Peyer's patch (tissue), 4 donors: Measurements from ENCODE around the gene PHC2.

Source experiments
- POLR2A ChIP-seq, 2 donors: fragments of 450-650 bp; IDR thresholded peaks; one replicate each; pipeline ENCODE4 v1.5.1; 2017; ENCODE audit warnings: antibody characterized with exemption in 2 of 2, mild to moderate bottlenecking in 2 of 2, moderate library complexity in 2 of 2
- TF ChIP-seq, protein P1 (sequence below), 6 experiments: fragments of 450-650 bp in 4 of 6; fragments of 200-600 bp in 2 of 6; sonication (generic) in 1 of 6; IDR thresholded peaks; one replicate each; pipeline ENCODE4 v1.5.1; 2017 to 2019; ENCODE audit warnings: antibody characterized with exemption in 6 of 6, mild to moderate bottlenecking in 3 of 6, moderate library complexity in 1 of 6

- no peak for TF ChIP-seq POLR2A (IDR thresholded peaks at IDR 0.05)
- TF ChIP-seq, protein P1, sequence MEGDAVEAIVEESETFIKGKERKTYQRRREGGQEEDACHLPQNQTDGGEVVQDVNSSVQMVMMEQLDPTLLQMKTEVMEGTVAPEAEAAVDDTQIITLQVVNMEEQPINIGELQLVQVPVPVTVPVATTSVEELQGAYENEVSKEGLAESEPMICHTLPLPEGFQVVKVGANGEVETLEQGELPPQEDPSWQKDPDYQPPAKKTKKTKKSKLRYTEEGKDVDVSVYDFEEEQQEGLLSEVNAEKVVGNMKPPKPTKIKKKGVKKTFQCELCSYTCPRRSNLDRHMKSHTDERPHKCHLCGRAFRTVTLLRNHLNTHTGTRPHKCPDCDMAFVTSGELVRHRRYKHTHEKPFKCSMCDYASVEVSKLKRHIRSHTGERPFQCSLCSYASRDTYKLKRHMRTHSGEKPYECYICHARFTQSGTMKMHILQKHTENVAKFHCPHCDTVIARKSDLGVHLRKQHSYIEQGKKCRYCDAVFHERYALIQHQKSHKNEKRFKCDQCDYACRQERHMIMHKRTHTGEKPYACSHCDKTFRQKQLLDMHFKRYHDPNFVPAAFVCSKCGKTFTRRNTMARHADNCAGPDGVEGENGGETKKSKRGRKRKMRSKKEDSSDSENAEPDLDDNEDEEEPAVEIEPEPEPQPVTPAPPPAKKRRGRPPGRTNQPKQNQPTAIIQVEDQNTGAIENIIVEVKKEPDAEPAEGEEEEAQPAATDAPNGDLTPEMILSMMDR (IDR thresholded peaks at IDR 0.05) = no peak
Observed at GRCh38 chr1:33281554-33282303, 149.2 kb downstream of the PHC2 start.
